HepG2 (cell line): ENCODE results near the gene GPR183.

Experiments
- FOSL1 ChIP-seq: sonication (generic); formaldehyde crosslinking; IDR thresholded peaks from 2 replicates; pipeline ENCODE4 v1.9.0; 2021; ENCODE audit warnings: missing genetic modification reagents, borderline replicate concordance
- FOXM1 ChIP-seq: sonication (generic); formaldehyde crosslinking; IDR thresholded peaks from 2 replicates; pipeline ENCODE4 v1.5.0; 2020; ENCODE audit warnings: missing genetic modification reagents
- NFIC ChIP-seq: IDR thresholded peaks from 2 replicates; pipeline ENCODE4 v1.6.1; 2012; ENCODE audit warnings: mild to moderate bottlenecking, low read length, inconsistent platforms
- SMAD3 ChIP-seq: sonication (generic); formaldehyde crosslinking; IDR thresholded peaks from 2 replicates; pipeline ENCODE4 v1.4.0; 2020; ENCODE audit warnings: missing genetic modification reagents
- U2AF1 ChIP-seq: fragments of 200-400 bp; formaldehyde crosslinking; optimal IDR thresholded peaks from 2 replicates; pipeline ENCODE3; 2017; ENCODE audit warnings: mild to moderate bottlenecking, low read depth, low read length
- ZFP37 ChIP-seq: sonication (generic); formaldehyde crosslinking; IDR thresholded peaks from 2 replicates; pipeline ENCODE4 v1.4.0; 2020; ENCODE audit warnings: missing genetic modification reagents, borderline replicate concordance
- ZNF589 ChIP-seq: sonication (generic); formaldehyde crosslinking; conservative IDR thresholded peaks from 2 replicates; pipeline ENCODE4 v1.8.0; 2022; ENCODE audit warnings: mild to moderate bottlenecking, moderate library complexity, missing genetic modification reagents
- ZNF691 ChIP-seq: sonication (generic); formaldehyde crosslinking; IDR thresholded peaks from 2 replicates; pipeline ENCODE4 v1.4.0; 2020; ENCODE audit warnings: missing genetic modification reagents, low read depth, mild to moderate bottlenecking, borderline replicate concordance
- ZNF746 ChIP-seq: sonication (generic); formaldehyde crosslinking; IDR thresholded peaks from 2 replicates; pipeline ENCODE4 v1.8.0; 2022; ENCODE audit warnings: mild to moderate bottlenecking, missing genetic modification reagents

GRCh38 chr13:99341969-99342722, 34.9 kb upstream of the GPR183 start:
- TF ChIP-seq ZNF746 (CRISPR knock-in tag) (no peak), NFIC (no peak), FOXM1 (no peak), FOSL1 (CRISPR knock-in tag) (no peak), SMAD3 (CRISPR knock-in tag) (no peak), ZFP37 (CRISPR knock-in tag) (no peak), ZNF589 (CRISPR knock-in tag) (no peak), ZNF691 (no peak), U2AF1 (no peak)
